GM12891 (cell line): Measurements from ENCODE around the gene DCLK2.

Experiments used
- DNase-seq: peaks from one replicate; pipeline ENCODE4 v3.0.0; 2011; ENCODE audit warnings: low spot score; ENCODE audit not compliant: insufficient read length
- FAIRE-seq: peaks from 2 replicates; lab custom pipeline; 2011; peaks lifted over from hg19 to GRCh38; lab: Jason Lieb, UNC
- PAX5 ChIP-seq: IDR thresholded peaks from 2 replicates; pipeline ENCODE4 v1.6.1; 2011; ENCODE audit warnings: low read length, moderate library complexity, mild to moderate bottlenecking; ENCODE audit not compliant: insufficient read depth, severe bottlenecking
- POLR2A ChIP-seq: IDR thresholded peaks from 2 replicates; pipeline ENCODE4 v1.6.1; 2011; ENCODE audit warnings: low read depth, low read length, control low read depth
- POLR2AphosphoS5 ChIP-seq: IDR thresholded peaks from 2 replicates; pipeline ENCODE4 v1.6.1; 2011; ENCODE audit warnings: low read depth, low read length, control low read depth
- POU2F2 ChIP-seq: IDR thresholded peaks from 2 replicates; pipeline ENCODE4 v1.6.1; 2011; ENCODE audit warnings: low read depth, mild to moderate bottlenecking, control low read depth, low read length, moderate library complexity
- SPI1 ChIP-seq: IDR thresholded peaks from 2 replicates; pipeline ENCODE4 v1.6.1; 2011; ENCODE audit warnings: low read depth, low read length, control low read depth
- TAF1 ChIP-seq: IDR thresholded peaks from 2 replicates; pipeline ENCODE4 v1.6.1; 2011; ENCODE audit warnings: low read depth, low read length, control low read depth

DCLK2 gene

DNA sequence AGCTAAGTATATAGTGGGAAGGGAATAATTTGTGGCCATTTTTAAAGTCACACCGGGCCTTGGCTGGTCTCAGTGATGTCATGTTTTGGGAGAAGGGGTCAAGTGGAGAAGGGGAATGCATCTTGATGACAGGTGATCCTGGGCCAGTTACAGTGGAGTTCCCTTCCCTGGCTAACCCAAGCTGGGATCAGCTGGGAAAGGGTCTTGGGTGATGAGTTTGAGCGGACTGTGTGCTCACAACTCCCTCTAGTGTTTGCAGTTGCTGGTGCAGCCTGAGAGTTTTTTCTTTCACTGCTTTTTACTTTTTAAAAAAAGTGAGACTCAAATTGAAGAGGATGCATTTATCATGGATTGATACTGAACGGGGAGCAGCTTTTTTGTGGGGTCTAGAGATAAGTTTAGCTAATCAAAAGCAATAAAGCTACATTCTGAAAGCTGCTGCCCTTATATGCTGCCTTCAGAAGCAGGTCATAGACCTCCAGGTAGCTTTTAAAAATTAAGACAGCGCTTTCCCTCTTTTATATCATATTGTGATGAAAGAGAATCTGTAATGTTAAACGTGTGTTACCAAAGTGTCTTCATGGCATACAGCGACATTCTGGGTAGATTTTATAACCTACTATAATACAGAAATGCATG is 164.7 kb downstream of the DCLK2 start:
- FAIRE-seq (peak; percentile 41), DNase-seq (no peak)
- no peak for TF ChIP-seq SPI1
- no peak for TF ChIP-seq POU2F2
- no peak for TF ChIP-seq PAX5
- TF ChIP-seq POLR2AphosphoS5 = no peak

DNA sequence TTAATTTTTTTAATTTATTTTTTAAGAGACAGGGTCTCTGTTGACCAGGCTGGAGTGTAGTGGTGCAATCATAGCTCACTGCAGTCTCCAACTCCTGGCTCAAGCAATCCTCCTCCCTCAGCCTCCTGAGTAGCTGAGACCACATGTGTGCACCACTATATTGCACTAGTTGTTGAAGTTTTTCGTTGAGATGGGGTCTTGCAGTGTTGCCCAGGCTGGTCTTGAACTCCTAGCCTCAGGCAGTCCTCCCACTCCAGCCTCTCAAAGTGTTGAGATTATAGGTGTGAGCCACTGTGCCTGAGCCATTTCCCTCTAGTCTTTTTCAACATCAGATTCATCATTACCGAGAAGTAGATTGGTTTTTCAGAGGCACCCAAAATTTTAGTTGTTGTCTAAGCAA is 165.7 kb downstream of the DCLK2 start:
- no peak for TF ChIP-seq SPI1
- TF ChIP-seq POLR2A = no peak
- TF ChIP-seq POU2F2 = no peak
- no peak for TF ChIP-seq TAF1
- no peak for TF ChIP-seq POLR2AphosphoS5
- TF ChIP-seq PAX5 = no peak
- FAIRE-seq = no peak
- DNase-seq = no peak

DNA sequence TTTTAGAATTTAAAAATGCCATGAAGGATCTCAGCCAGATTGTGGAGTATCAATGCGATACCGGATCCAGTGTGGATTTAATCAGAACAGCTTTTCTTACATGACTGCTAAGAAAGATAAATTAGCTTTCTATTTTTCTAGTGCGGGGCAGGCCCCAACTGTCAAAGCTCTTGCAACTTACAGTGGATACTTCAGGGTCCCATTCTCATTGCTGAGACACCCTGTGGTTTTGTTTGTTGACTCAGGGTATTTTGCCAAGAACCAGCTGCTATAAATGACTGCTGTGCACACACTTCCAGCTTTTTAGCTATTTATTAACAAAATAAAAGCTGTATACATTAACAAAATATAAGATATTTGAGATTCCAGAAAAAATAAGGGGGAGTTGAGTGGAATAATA is 166.4 kb downstream of the DCLK2 start:
- TF ChIP-seq POLR2AphosphoS5 (no peak), PAX5 (no peak), POLR2A (no peak), POU2F2 (no peak), TAF1 (no peak)
- FAIRE-seq (no peak), DNase-seq (no peak)

DNA sequence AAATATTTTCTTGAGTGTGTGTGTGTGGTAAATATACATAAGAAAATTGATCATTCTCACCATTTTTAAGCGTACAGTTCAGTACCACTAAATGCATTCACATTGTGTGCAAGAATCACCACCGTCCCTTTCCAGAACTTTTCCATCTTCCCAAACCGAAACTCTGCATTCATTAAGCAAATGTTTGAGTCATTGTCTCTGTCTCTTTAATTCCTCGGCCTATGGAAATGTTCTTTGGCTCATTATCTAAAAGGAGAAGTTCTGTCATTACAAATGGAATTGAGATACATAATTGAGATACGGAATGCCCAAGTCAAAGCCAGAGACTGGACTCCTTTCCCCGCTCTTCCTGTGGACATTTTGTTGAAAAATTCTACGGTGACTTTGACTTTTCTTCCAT is 168.9 kb downstream of the DCLK2 start:
- DNase-seq = no peak
- no peak for FAIRE-seq
- TF ChIP-seq PAX5 = no peak

DNA sequence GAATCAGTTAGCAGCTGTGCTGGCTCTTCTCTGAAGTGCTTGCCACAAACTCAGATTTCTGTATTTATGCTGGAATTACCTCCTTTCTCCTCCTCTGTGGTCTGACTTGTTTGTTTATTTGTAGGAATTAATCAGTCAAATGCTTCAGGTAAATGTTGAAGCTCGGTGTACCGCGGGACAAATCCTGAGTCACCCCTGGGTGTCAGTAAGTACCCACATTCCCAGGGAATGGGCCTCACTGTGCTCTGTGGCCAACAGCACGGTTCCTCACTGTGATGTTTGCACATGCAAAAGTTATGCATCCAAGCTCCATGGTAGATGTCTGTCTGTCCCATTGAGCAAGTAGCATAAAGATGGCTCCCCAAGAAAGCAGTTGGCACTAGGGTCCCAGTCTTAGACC is 169.9 kb downstream of the DCLK2 start:
- DNase-seq = no peak
- TF ChIP-seq POU2F2 (no peak), POLR2A (no peak), SPI1 (no peak), TAF1 (no peak), POLR2AphosphoS5 (no peak), PAX5 (no peak)
- FAIRE-seq = no peak

DNA sequence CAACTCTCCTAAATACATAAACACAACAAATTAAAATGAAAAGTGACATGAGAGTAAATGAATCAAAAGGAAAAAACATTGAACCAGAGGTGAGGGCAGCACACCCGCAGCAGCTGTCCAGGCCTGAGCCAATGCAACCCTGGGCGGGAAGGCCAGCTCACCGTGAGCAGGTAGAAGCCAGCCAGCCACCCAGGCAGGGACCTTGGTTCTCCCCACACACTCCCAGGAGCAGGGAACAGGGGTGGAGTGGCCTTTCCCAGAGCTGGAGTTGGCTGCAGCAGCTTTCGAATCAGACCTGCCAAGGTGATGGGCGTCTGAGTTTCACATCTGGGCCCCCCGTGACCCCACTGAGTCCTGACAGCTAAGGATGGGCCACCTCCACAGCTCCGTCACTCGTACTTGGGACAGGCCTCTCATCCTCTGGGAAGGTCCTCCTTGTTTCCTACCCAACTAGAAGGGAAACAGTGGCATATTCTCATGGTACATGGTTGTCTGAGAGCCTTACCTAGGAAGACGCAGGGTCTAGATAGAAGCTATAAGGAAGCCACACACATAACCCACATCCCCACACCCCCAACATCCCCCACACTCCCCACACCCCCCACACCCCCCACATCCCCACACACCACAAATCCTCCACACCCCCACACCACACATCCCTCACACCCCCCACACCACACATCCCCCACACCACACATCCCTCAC is 172.2 kb downstream of the DCLK2 start:
- no peak for DNase-seq
- no peak for FAIRE-seq
- no peak for TF ChIP-seq POU2F2
- no peak for TF ChIP-seq PAX5
- no peak for TF ChIP-seq POLR2A
- no peak for TF ChIP-seq SPI1
- TF ChIP-seq POLR2AphosphoS5 = no peak
- no peak for TF ChIP-seq TAF1

DNA sequence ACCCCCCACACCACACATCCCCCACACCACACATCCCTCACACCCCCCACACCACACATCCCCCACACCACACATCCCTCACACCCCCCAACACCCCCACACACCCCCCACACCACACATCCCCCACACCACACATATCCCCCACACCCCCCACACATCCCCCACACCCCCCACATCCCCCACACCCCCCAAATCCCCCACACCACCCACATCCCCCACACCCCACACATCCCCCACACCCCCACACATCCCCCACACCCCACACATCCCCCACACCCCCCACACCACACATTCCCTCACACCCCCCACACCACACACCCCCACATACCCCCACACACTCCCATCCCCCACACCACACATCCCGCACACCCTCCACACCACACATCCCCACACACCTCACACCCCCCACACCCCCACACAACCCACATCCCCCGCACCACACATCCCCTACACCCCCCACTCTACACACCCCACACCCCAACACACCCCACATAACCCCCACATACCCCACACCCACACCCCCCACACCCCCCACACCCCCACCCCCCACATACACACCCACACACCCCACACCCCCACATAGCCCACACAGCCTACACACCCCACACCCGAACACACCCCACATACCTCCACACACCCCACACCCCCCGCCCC is 172.9 kb downstream of the DCLK2 start:
- DNase-seq (peak; percentile 60), FAIRE-seq (no peak)
- TF ChIP-seq POLR2AphosphoS5 (no peak), SPI1 (no peak), POU2F2 (no peak), TAF1 (no peak), PAX5 (no peak), POLR2A (no peak)

DNA sequence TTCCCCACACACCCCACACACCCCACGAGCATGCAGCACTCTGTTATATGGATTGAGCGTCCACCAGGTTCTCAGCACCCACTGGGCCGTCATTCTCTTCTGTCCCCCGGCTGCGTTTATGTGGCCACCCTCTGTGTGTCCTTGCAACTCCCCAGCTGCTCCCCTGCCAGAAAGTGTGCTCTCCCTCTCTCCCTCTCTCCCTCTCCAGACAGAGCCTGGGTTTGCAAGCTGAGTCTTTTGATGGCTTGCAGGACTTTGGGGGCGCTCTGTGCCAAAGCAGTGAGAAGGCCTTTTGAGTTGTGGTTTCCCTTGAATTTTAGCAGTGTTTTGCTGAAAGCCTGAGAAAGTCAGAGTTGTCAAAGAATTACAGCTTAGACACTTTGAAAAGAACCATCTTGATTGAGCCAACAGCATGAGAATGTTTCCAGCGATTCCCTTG is 173.5 kb downstream of the DCLK2 start:
- DNase-seq (no peak), FAIRE-seq (no peak)
- TF ChIP-seq PAX5 (no peak), TAF1 (no peak), POU2F2 (no peak), POLR2AphosphoS5 (no peak), SPI1 (no peak), POLR2A (no peak)

DNA sequence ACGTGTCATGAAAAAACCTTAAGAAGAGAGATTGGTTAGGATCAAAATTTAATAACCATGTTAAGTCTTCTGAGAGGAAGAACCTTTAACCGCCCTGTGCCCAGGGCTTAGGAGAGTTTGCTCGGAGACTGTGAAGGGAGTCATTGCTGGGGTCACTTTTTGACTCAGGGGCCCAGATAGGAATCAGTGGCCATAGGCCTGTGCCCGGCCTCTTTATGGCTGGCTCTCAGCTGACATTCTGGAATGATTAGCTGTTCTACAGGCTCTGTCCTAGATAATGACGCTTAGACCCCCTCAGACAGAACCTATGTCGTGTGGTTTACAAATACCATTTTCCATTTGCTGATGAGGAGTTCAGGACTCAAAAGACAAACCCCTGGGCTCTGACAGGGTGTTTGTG is 174.1 kb downstream of the DCLK2 start:
- DNase-seq (no peak), FAIRE-seq (no peak)
- no peak for TF ChIP-seq PAX5
- no peak for TF ChIP-seq TAF1
- TF ChIP-seq POLR2A = no peak
- TF ChIP-seq POU2F2 = no peak
- TF ChIP-seq POLR2AphosphoS5 = no peak
- TF ChIP-seq SPI1 = no peak

DNA sequence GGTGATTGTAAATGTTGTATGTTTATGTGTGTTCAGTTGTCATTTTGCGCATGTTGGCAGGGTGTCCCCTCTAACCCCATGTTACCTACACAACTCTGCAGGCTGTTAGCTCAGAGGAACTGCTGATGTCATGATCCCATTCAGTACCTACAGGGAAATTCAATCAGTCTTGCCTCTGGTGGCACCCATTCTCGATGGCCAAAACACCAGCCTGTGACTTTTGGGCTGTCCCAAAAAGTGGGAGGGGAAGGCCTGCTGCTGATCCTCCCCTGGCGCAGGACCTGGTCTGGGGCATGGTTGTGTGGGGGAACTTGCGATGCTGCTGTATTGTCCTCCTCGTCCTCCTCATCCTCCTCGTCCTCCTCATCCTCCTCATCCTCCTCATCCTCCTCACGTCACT is 174.5 kb downstream of the DCLK2 start:
- no peak for DNase-seq
- no peak for FAIRE-seq
- no peak for TF ChIP-seq POU2F2
- TF ChIP-seq POLR2AphosphoS5 = no peak
- TF ChIP-seq PAX5 = no peak
- no peak for TF ChIP-seq SPI1
- no peak for TF ChIP-seq POLR2A
- TF ChIP-seq TAF1 = no peak

DNA sequence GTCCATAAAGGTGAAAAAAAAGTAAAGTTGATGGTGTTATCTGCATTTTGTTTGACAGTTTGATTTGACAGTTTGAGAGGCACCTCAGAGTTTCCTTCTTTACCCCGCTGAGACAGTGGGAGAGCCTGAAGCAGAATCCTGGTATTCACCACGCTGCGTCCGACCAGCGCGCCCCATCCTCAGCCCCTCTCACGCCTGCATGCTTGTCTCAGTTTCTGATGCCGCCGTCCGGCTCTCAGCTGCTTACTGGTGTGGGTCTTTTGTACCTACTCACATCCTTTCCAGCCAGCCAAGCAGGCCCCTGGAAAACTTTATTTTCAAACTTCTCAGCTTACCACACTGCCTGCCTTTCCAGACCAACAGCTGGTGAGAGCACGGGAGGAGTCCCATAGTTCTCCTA is 175.2 kb downstream of the DCLK2 start:
- TF ChIP-seq POLR2AphosphoS5 (no peak), SPI1 (no peak), POU2F2 (no peak), TAF1 (no peak), PAX5 (no peak), POLR2A (no peak)
- FAIRE-seq (no peak), DNase-seq (no peak)
